DOHH2 (cell line): ENCODE data around the gene DPP6.

ENCODE experiments used
- H3F3A ChIP-seq: fragments of 200-600 bp; sonication (generic), shearing (Covaris generic); 2 replicates; pipeline ENCODE4 v1.6.0; 2016; ENCODE audit warnings: antibody characterized with exemption, mild to moderate bottlenecking; ENCODE audit not compliant: control insufficient read depth, insufficient read depth
- H3K27ac ChIP-seq: fragments of 200-600 bp; sonication (generic); 2 replicates; pipeline ENCODE4 v1.5.1; 2014; ENCODE audit warnings: low read depth, mild to moderate bottlenecking, low read length, moderate library complexity
- H3K27me3 ChIP-seq: fragments of 200-600 bp; sonication (generic); 2 replicates; pipeline ENCODE4 v1.6.1; 2014; ENCODE audit warnings: mild to moderate bottlenecking, low read length, mixed read lengths; ENCODE audit not compliant: control insufficient read depth
- H3K36me3 ChIP-seq: fragments of 200-600 bp; sonication (generic); 2 replicates; pipeline ENCODE4 v1.6.1; 2014; ENCODE audit warnings: mild to moderate bottlenecking, low read length, moderate library complexity, mixed read lengths; ENCODE audit not compliant: control insufficient read depth
- H3K4me1 ChIP-seq: fragments of 200-600 bp; sonication (generic); 2 replicates; pipeline ENCODE4 v1.6.1; 2014; ENCODE audit warnings: mild to moderate bottlenecking, low read length, mixed read lengths; ENCODE audit not compliant: control insufficient read depth
- H3K4me2 ChIP-seq: fragments of 200-600 bp; sonication (generic); 2 replicates; pipeline ENCODE4 v1.6.0; 2014; ENCODE audit warnings: mild to moderate bottlenecking, low read length, moderate library complexity
- H3K4me3 ChIP-seq: fragments of 200-600 bp; sonication (generic); 2 replicates; pipeline ENCODE4 v1.5.1; 2014; ENCODE audit warnings: mild to moderate bottlenecking, low read length, mixed read lengths
- H3K79me2 ChIP-seq: fragments of 200-600 bp; sonication (generic); 2 replicates; pipeline ENCODE4 v1.6.1; 2014; ENCODE audit warnings: mild to moderate bottlenecking, low read length, mixed read lengths; ENCODE audit not compliant: control insufficient read depth
- H3K9me2 ChIP-seq: fragments of 200-600 bp; sonication (generic); replicated peaks from 2 replicates; pipeline ENCODE4 v1.6.1; 2014; ENCODE audit warnings: mild to moderate bottlenecking, low read length, mixed read lengths; ENCODE audit not compliant: control insufficient read depth
- H3K9me3 ChIP-seq: fragments of 200-600 bp; sonication (generic); 2 replicates; pipeline ENCODE4 v1.6.1; 2014; ENCODE audit warnings: antibody characterized with exemption, low read length, mixed read lengths; ENCODE audit not compliant: control insufficient read depth, insufficient read depth
- H4K20me1 ChIP-seq: fragments of 200-600 bp; sonication (generic); 2 replicates; pipeline ENCODE4 v1.6.0; 2014; ENCODE audit warnings: low read depth, mild to moderate bottlenecking, antibody characterized with exemption, low read length, moderate library complexity; ENCODE audit not compliant: control insufficient read depth, insufficient read depth
- CTCF ChIP-seq: fragments of 200-600 bp; sonication (generic); IDR thresholded peaks from one replicate; pipeline ENCODE4 v1.5.1; 2014; ENCODE audit warnings: antibody characterized with exemption, mild to moderate bottlenecking, low read depth, low read length; ENCODE audit not compliant: poor library complexity, severe bottlenecking
- EZH2phosphoT487 ChIP-seq: fragments of 200-600 bp; sonication (generic); IDR thresholded peaks from 2 replicates; pipeline ENCODE4 v1.6.1; 2017; ENCODE audit warnings: borderline replicate concordance, mild to moderate bottlenecking, antibody characterized with exemption, low read length, moderate library complexity, mixed read lengths

DPP6 gene

GRCh38 chr7:154888690-154889089 lies 836.5 kb downstream of the DPP6 start:
- no peaks in the 10 kb centered on the region for H3K4me1 ChIP-seq
- no peaks in the 10 kb centered on the region for H3K9me2 ChIP-seq
- H3K79me2 ChIP-seq: no peaks in the 10 kb centered on the region
- H4K20me1 ChIP-seq: no peaks in the 10 kb centered on the region
- no peaks in the 10 kb centered on the region for H3K27me3 ChIP-seq
- TF ChIP-seq CTCF: no peak
- no peak for TF ChIP-seq EZH2phosphoT487
- H3K27ac ChIP-seq: no peak overlapping the region
- no peak overlapping the region for H3K4me2 ChIP-seq
- no peaks in the 10 kb centered on the region for H3F3A ChIP-seq
- H3K36me3 ChIP-seq: no peaks in the 10 kb centered on the region
- peaks cover 23% of the 10 kb centered on the region for H3K9me3 ChIP-seq
- no peak overlapping the region for H3K4me3 ChIP-seq

DNA sequence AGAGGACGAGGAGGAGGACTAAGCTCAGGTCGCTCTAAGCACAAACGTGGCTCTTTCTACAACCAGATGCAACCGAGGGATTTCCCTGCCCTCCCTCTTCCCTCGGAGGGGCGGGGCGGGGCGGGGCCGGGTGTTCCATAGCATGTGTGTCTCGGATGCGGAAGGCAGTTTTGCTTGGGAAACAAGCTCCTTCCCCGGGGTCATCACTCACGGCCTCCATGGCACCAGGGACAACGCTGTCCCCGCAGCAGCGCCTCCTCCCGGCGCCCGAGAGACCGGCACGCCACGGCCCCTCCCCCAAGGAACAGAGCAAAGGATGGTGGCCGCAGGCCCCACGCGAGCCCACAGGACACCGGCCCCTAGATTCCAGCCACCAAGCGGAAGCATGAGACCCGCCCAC lies 840.3 kb downstream of the DPP6 start:
- H3K9me3 ChIP-seq: peaks cover 7% of the 10 kb centered on the region; the same call in 1 of the 2 replicates
- H3K27me3 ChIP-seq: no peaks in the 10 kb centered on the region
- no peak overlapping the region for H3K27ac ChIP-seq
- H3K4me2 ChIP-seq: no peak overlapping the region
- no peaks in the 10 kb centered on the region for H3K79me2 ChIP-seq
- H3K4me3 ChIP-seq: no peak overlapping the region
- H3K36me3 ChIP-seq: no peaks in the 10 kb centered on the region
- H4K20me1 ChIP-seq: no peaks in the 10 kb centered on the region
- TF ChIP-seq EZH2phosphoT487 (no peak), CTCF (no peak)
- no peaks in the 10 kb centered on the region for H3K9me2 ChIP-seq
- H3F3A ChIP-seq: no peaks in the 10 kb centered on the region
- H3K4me1 ChIP-seq: no peaks in the 10 kb centered on the region

DNA sequence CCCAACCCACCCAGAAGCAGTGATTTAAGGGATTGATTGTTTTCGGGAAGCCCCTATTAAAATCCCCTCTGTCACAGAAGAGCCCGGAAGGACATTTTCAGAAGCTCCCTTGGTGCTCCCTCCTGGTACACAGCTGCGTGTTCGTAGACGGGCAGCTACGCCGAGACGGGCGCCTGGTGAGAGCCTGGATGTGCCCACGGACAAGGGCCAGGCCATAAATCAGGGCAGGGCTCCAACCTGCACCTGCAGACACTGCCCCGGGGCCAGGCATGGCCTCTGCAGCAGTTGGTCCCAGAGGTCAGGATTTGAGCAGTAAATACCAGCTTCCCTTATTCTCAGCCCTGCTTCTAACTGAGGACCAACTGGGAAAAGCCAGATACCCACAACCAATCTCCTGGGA lies 843.9 kb downstream of the DPP6 start:
- Histone ChIP-seq H3K9me3 (peaks cover 3% of the 10 kb centered on the region; the same call in 1 of the 2 replicates), H3K4me3 (no peak overlapping the region), H3K9me2 (no peaks in the 10 kb centered on the region), H4K20me1 (no peaks in the 10 kb centered on the region), H3K4me1 (no peaks in the 10 kb centered on the region), H3K27me3 (no peaks in the 10 kb centered on the region), H3K36me3 (no peaks in the 10 kb centered on the region), H3K4me2 (no peak overlapping the region), H3K27ac (no peak overlapping the region), H3F3A (no peaks in the 10 kb centered on the region), H3K79me2 (no peaks in the 10 kb centered on the region)
- no peak for TF ChIP-seq EZH2phosphoT487
- no peak for TF ChIP-seq CTCF
